22Rv1 (cell line): ENCODE data around the gene MAP3K9.

Experiments used
- CTCF ChIP-seq: fragments of 450-650 bp; IDR thresholded peaks from 2 replicates; pipeline ENCODE4 v1.5.1; 2017; ENCODE audit warnings: mild to moderate bottlenecking
- ZFX ChIP-seq: fragments of 450-650 bp; IDR thresholded peaks from 2 replicates; pipeline ENCODE4 v1.6.1; 2017; ENCODE audit warnings: antibody characterized with exemption, borderline replicate concordance

- TF ChIP-seq ZFX (no peak), CTCF (no peak)
Observed at GRCh38 chr14:70785556-70785955, 23.8 kb downstream of the MAP3K9 start.
